Activated naive CD4-positive, alpha-beta T cell treated with Interleukin-2 at 50 U/mL for 16 hours (primary cell): ENCODE results near the gene MAN2A2.
"Not testable (repeated sequence)": the region's sequence is repeated elsewhere in the genome, so short reads cannot be mapped to it uniquely, and the experiment has no call there.

Experiments
- DNase-seq: peaks from one replicate; pipeline ENCODE4 v3.0.0-alpha.2; 2020

The MAN2A2 gene

GRCh38 chr15:90871716-90872485, 31.2 kb upstream of the MAN2A2 start:
- DNase-seq = peak; percentile 39

GRCh38 chr15:90872486-90873184, 30.5 kb upstream of the MAN2A2 start:
- peak; percentile 73 for DNase-seq

- DNase-seq = no peak
Measured at GRCh38 chr15:90873488-90873997, 29.6 kb upstream of the MAN2A2 start.

- DNase-seq = no peak
Measured at GRCh38 chr15:90873998-90874605, 29.0 kb upstream of the MAN2A2 start.

- not testable (repeated sequence) for DNase-seq
Measured at GRCh38 chr15:90874986-90875385, 28.1 kb upstream of the MAN2A2 start.

GRCh38 chr15:90875549-90875981, 27.5 kb upstream of the MAN2A2 start:
- DNase-seq = no peak

- DNase-seq = no peak
Measured at GRCh38 chr15:90876046-90876445, 27.1 kb upstream of the MAN2A2 start.

GRCh38 chr15:90876512-90877170, 26.5 kb upstream of the MAN2A2 start:
- DNase-seq = no peak

- DNase-seq = no peak
Measured at GRCh38 chr15:90877315-90877714, 25.8 kb upstream of the MAN2A2 start.

- no peak for DNase-seq
Measured at GRCh38 chr15:90877996-90878395, 25.1 kb upstream of the MAN2A2 start.

GRCh38 chr15:90878660-90879059, 24.4 kb upstream of the MAN2A2 start:
- DNase-seq = no peak

- no peak for DNase-seq
Measured at GRCh38 chr15:90879730-90880366, 23.3 kb upstream of the MAN2A2 start.

GRCh38 chr15:90880381-90881145, 22.5 kb upstream of the MAN2A2 start:
- DNase-seq = no peak

- no peak for DNase-seq
Measured at GRCh38 chr15:90881181-90881977, 21.7 kb upstream of the MAN2A2 start.

GRCh38 chr15:90881978-90882721, 21.0 kb upstream of the MAN2A2 start:
- no peak for DNase-seq

- DNase-seq = no peak
Measured at GRCh38 chr15:90882781-90883525, 20.1 kb upstream of the MAN2A2 start.

- DNase-seq = no peak
Measured at GRCh38 chr15:90883526-90883975, 19.6 kb upstream of the MAN2A2 start.

- DNase-seq = no peak
Measured at GRCh38 chr15:90883976-90884718, 19.0 kb upstream of the MAN2A2 start, which contains the start of gene FES. FES (plus strand) TSS chr15:90884504; CDS start chr15:90885046, 542 bp downstream.
